ENCODE data around the gene SPATA2L.

GRCh38 chr16:89709716-89710432 is 8.4 kb upstream of the SPATA2L start:
- TF ChIP-seq CTCF (optimal IDR thresholded peaks at IDR 0.05 in 1 of 3, IDR thresholded peaks at IDR 0.05 in 1 of 3, conservative IDR thresholded peaks at IDR 0.05 in 1 of 3; ENCODE audit: extremely low read depth in 1 of 3, insufficient read depth in 2 of 3, low read length in 3 of 3) (no peak), EZH2 (IDR thresholded peaks at IDR 0.05; ENCODE audit: low read length) (no peak)
